Activated T-cell treated with anti-CD3 and anti-CD28 coated beads for 48 hours (primary cell): ENCODE data around the gene LRRC8D.
"Not testable (repeated sequence)": the region's sequence is repeated elsewhere in the genome, so short reads cannot be mapped to it uniquely, and the experiment has no call there.

Experiments used
- DNase-seq: peaks from one replicate; pipeline ENCODE4 v3.0.0-alpha.2; 2020; ENCODE audit warnings: low read depth

The LRRC8D gene

DNA sequence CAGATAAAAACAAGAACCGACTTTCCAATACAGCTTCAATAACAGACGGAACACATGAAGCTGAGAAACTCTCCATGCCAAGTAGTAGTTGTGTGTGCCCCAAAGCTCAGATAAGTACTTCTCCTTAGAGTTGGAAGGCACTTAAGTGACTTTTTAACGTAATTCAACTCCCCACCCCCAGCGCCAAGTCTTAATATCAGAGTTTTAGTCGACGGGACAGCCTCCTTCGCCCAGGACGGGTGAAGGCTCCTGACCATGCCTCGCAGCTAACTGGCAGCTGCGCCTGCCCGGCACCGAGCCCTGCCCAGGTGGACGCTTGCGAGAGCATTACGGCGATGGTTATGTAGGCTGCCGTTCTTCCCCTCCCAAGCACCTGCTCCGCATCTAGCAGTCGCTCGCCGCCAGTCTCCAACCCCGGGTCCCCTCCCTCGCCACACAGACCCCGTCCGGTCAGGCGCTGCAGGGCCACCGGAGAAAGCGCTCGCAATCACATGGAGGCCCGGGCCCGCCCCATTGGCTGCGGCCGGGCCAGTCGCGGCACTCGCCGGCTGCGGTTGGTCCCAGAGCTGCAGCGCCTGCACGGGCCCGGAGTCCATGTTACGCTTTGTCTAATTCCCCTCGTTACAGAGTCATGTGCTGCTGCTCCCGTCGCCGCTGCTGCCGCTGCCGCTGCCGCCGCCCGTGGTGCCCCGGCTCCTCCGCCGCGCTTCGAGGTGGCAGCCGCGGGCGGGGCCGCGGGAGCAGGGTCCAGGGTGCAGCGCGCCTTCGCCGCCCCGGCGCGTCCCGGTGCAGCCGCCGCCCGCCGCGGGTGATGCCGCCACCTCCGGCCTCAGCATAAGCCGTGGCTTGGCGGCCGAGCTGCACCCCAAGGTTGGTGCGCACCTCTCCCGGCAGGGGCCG is at the start of gene LRRC8D:
Gene LRRC8D, plus strand, starts transcription at position 611 of the 900 bp plus-strand sequence. CDS start 112,037 bp downstream, outside the sequence.
- peak; percentile 68 for DNase-seq

DNA sequence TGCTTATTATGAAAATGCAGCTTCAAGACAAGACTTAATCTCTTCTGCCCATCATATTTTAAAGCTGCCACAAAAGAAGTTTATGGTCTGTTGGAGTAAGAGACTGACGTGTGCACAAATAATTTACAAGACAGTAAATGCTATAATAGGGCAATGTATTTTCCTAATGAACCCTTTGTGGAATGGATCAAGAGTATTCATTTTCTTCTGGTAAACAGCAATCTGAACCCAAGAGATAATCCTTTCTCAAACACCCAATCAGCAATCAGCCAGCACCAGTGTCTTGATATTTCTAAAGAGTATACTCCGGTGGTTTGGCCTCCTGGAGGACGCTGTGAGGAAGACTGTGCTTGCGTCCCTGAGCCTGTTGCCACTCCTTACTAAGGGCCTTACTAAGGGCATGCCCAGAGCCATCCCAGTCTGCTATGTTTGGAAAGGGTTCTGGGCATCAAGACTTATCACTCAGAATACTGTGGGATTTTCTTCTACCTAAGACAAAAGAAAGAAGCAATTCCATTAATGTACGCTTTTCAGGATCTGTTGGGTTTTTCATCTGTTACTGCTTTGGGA is 48.8 kb upstream of the LRRC8D start:
- DNase-seq = no peak

DNA sequence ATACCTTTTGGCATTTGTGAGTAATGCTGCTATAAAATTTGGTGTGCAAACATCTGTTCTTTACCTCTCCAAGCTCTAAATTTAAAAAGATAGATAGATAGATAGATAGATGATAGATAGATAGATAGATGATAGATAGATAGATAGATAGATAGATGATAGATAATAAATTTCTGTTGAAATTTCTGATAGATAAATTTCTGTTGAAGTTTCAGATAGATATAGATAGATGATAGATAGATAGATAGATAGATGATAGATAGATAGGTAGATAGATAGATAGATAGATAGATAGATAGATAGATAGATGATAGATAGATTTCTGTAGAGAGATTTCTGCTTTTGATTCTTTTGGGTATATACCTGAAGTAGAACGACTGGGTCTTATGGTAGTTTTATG is 44.7 kb upstream of the LRRC8D start:
- DNase-seq = not testable (repeated sequence)

DNA sequence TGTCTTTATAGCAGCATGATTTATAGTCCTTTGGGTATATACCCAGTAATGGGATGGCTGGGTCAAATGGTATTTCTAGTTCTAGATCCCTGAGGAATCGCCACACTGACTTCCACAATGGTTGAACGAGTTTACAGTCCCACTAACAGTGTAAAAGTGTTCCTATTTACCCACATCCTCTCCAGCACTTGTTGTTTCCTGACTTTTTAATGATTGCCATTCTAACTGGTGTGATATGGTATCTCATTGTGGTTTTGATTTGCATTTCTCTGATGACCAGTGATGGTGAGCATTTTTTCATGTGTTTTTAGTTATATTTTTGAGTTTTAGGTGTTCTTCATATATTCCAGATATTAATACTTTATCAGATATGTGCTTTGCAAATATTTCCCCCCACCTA is 43.6 kb upstream of the LRRC8D start:
- not testable (repeated sequence) for DNase-seq

DNA sequence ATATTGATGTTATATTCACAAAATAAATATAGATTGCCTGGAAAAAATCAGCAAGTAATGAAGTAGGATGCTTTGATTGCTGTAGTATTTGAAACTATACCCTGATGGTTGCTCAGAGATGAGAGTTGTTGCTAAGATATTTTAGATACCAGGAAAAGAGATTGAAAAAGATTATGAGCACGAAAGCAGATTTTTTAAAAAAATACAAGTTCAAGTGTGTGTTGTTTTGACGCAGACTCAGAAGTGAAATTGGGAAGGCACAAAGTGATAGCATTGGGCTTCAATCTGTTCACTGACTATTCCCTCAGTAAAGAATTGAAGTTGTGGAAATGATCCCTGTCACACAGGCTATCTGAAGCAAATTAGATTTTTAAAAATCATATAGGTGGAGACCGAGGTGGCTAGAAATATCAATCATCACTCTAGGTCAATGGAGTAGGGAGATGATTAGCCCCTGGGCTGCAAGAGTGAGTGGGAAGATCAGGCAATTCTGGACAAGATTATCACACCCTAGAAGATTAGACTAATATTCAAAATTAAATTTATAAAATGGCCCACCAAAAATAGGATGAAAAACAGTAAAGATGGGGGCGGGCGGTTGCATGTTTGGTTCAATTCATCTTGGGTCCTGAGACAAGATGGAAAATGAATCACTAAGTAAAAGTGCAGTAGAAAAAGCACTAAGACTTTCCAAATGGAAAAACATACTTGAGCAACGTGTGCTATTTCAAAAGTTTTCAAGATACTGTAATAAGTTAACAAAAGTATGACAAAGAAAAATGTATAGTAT is 41.5 kb upstream of the LRRC8D start:
- no peak for DNase-seq

DNA sequence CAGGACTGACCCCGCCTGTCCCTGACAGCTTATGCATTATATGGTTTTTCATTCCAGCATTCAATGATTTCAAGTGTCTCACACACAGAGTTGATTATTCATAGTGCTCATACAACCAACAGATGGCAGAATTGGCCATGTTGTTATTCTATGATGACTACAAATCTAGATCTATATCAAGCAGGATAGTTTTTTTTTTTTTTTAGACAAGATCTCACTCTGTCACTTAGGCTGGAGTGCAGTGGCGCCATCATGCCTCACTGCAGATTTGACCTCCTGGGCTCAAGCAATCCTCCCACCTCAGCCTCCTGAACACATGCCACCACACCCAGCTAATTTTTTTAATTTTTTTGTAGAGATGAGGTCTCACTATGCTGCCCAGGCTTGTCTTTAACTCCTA is 40.1 kb upstream of the LRRC8D start:
- no peak for DNase-seq

DNA sequence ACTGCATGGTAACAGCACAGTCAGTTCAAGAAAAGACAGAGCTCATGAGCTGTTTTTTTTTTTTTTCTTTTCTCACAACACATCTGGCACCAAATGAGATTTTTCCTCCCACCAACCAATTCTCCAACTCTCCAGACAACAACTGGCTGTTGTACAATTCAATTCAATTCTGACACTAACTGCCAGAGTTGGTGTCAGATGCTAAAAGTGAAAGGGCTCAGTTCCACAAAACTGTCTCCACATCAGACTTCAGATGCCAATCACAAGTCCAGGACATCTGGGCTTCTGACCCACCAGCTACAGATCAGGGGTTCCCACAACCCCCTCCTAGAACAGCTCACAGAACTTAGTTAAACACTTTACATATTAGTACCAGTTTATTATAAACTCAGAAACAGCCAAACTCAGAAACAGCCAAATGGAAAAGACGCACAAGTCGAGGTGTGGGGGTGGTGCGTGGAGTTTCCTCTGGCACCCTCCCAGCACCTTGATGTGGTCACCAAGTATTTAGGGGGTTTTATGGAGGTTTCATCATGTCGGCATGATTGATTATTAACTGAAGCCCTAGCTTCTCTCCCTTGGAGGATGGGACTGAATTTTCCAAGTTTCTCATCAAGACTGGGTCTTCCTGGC is 39.2 kb upstream of the LRRC8D start:
- peak; percentile 68 for DNase-seq

DNA sequence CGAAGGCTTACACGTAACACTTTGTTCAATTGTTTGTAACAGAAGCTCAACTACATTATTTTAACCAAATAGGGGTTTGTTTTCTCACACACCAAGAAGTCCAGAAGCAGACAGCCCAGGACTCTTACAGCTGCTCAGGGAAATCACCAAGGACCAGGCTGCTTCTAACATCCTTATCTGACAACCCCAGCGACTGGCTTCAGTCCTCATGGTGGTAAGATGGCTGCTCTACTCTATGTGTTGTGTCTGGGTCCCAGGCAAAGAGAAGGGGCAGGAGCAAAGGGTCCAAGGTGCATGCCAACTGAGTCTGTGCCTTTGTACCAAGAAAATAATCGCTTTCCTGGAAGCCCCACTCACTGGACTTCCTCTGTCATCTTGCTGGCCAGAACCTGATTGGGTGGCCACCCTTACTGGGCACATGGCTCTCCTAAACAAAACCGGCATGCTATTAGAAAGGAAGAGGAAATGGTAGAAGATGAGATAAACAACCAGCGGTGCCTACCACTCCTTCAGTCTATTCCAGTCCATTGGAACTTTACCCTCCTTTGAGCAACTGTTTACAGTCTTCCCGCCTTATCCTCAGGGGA is 34.1 kb upstream of the LRRC8D start:
- DNase-seq = no peak

DNA sequence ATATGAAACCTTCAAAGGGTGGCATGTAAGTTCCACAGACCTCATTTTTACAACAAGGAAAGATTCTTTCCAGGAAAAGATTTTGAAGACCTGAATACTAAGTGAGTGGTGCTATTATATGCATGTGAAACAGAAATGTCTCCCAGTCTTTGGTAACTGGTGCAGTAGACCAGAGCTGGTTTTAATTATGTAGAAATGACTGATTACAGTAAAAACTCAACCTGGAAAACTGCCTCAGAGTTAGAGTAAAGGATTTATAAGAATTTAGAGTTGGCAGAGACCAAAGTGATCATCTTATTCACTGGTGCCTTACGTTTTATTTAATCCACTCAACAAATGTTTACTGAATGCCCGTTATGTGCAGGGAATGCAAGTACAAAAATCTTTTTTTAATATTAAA is 30.2 kb upstream of the LRRC8D start:
- DNase-seq = no peak

DNA sequence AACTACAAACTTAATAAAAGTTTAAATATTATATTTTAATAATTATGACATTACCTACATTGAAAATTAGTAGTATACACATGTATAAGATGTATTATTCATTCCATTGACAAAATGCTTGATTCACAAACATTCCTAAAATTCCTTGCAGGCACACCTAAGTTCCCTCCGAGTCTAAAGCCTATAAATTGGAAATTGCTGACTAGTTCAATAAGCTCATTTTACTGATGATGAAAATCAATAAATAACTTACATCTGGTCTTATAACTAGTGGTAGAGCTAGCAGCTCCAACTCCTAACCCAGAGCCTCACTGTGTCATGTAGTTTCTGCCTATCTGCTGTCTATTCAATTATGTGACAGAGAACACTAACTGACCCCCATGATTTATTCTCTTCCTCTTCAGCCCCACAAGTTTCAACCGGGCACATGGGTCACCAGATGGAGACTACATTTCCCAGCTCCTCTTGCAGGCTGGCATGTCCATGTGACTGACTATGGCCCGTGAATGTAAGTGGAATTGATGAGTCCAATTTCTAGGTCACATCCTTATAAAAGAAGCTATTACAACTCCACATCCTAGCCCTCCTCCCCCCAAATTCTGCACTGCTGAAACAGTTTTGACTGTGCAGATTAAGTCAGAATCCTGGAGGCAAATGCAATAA is 29.6 kb upstream of the LRRC8D start:
- no peak for DNase-seq

DNA sequence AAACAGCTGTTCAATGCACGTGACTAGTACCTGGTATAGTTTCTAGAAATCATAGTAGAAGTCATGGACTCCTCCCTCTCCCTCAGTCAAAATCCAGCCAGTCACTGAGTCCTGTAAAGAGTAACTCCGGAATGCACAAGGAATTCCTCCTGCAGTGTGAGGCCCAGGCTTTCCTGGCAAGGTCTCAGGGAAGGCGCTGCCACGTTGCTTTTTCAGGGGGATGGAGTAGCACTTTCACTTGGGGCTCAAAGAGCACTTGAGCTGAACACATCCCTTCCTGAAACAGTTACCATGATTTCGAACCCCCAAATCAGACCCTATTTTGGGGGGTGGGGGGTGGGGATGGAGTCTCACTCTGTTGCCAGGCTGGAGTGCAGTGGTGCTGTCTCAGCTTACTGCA is 26.4 kb upstream of the LRRC8D start:
- DNase-seq = no peak

DNA sequence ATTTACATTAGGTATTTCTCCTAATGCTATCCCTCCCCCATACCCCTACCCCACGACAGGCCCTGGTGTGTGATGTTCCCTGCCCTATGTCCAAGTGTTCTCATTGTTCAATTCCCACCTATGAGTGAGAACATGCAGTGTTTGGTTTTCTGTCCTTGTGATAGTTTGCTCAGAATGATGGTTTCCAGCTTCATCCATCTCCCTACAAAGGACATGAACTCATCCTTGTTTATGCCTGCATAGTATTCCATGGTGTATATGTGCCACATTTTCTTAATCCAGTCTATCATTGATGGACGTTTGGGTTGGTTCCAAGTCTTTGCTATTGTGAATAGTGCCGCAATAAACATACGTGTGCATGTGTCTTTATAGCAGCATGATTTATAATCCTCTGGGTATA is 25.3 kb upstream of the LRRC8D start:
- DNase-seq = not testable (repeated sequence)

DNA sequence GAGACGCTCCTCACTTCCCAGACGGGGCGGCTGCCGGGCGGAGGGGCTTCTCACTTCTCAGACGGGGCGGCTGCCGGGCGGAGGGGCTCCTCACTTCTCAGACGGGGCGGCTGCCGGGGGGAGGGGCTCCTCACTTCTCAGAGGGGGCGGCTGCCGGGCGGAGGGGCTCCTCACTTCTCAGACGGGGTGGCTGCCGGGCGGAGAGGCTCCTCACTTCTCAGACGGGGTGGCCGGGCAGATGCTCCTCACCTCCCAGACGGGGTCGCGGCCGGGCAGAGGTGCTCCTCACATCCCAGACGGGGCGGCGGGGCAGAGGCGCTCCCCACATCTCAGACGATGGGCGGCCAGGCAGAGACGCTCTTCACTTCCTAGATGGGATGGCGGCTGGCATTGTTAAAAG is 23.0 kb upstream of the LRRC8D start:
- DNase-seq = not testable (repeated sequence)

DNA sequence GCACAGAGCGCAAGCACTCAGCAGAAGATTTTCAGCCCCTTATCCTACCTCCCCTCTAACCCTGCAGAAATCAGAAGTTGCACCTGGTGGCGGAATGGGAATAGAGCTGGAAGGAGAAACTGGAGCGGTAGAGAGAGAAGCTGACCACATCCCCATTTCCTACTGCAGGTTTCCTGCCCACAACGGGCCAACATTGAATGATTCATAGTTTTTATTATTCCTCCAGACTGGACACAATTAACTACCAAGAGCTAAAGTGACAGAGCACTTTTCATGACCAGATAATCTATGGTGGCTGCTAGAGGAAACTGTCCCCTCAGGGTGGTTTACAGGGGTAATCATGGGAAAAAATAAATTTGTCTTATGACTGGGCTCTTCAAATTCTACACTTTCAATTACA is 21.3 kb upstream of the LRRC8D start:
- DNase-seq = no peak

DNA sequence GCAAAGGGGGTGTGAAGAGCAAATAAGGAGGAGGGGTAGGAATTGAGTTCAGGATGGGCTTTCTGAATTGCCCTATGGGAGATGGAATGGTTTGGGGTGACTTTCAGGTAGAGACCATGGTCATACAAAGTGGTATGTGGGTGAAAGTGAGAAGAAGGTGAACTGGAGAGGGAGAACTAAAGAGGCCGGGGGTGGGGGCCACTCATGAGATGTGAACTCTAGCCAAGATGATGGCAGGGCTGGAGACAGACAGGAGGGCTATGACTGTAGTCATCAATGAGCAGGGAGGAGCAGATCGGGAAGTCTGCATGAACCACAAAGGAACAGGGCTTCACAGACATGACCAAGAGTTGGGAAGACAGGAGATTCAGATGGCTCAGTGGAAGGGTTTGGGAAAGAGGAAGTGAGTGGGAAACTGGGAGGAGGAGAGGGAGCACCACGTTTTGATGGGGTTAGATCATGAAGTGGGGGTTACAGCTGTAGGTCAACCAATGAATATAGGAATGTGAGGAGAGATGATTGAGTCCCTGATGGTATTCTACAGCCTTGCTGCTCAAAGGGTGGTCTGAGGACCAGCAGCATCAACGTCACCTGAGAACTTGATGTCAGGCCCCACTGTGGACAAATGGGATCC is 20.7 kb upstream of the LRRC8D start:
- no peak for DNase-seq

DNA sequence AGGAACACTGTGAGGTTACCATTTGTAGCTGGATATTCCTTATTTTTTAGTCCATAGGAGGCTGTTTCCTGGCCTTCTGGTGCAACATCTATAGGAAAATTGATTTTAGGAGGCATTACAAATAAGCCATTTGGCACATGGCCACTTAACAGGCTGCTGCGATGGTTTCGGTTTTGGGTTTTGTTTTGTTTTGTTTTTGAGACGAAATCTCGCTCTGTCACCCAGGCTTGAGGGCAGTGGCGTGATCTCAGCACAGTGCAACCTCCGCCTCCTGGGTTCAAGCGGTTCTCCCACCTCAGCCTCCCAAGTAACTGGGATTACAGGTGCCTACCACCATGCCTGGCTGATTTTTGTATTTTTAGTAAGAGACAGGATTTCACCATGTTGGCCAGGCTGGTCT is 20.1 kb upstream of the LRRC8D start:
- DNase-seq = no peak

DNA sequence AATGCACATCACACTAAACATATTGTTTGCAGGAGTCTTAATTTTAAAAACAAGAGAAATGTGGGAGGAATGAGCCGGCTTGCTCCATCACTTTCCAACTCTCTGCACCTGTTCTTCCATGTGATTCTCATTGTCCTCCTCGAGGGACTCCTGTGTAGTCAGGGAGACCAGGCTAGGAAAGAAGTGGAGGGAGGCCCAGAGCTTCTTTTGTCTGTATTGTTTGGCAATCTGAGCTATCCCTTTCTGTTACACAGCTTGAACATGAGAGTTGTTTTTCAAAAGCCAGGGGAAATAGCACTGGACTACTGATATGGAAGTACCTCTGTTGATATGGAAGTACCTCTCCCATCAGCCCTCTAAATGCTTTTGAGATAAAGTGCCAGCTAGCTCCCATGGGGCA is 18.8 kb upstream of the LRRC8D start:
- DNase-seq = no peak

DNA sequence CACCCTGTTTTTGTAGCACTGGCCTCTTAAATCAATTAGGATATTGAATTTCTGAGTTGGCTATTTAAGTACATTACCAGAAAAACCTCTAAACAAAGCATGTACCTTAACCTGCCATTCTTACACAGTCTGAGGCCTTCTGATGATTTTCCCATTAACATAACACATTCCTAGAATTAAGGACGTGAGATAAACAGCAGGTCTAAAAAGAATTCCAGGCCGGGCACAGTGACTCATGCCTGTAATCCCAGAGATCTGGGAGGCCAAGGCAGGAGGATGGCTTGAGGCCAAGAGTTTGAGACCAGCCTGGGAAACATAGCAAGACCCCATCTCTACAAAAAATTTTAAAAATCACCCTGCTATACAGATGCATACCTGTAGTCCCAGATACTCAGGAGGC is 18.0 kb upstream of the LRRC8D start:
- DNase-seq = no peak

DNA sequence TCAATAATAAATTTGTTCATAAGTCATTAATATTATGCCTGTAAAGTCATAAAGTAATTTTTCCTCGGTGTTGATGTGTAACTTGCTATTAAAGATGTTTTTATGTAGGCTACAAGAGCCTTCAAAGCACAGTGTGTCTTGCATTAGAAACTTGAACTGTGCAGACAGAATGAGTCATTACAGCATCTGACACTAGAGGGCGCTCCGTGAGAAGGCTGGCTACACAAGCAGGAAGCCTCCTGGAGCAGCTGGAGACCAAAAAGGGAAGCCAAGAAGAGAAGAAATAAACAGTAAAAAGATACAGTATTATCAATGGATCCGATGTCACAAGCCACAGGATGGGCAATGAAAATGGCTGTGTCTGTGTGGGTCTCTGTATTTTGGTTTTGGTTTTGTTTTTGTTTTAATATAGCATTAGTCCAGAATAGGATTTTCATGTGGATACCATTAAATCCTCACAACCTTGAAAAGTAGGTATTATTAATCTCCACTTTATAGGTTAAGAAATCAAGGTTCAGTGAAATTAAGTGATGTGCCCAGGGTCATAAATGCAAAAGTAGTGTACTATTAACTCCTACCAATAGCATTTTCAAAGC is 16.1 kb upstream of the LRRC8D start:
- peak; percentile 74 for DNase-seq

DNA sequence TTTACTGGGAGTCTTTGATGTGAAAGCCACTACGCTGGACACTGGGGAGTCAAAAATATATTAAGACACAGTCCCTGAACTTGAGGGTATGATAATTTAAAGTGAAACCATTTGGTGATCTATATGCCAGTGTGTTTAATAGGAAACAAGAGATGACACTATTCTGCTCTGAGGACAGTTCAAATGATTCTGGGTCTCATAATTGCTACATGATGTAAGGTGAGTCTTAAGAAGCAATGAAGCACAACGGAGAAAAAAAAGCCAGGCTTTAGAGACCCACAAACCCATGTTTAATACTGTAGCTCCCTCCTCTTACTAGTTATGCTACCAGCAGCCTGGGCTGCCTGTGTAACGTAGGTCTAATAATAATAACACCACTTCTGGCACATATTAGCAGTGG is 14.2 kb upstream of the LRRC8D start:
- no peak for DNase-seq

DNA sequence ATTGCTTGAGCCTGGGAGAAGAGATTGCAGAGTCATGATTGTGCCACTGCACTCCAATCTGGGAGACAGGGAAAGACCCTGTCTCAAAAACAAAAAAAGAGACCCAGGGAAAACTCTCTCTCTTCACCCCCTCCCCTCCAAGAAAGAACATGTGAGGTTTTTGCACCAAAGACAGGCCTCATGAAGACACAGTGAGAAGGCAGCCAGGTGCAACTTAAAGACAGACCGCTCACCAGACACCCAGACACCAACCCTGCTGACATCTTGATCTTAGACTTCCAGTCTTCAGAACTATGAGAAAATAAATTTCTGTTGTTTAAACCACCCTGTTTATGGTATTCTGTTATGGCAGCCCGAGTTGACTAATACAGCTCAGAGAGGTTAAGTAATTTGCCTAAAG is 13.3 kb upstream of the LRRC8D start:
- DNase-seq = no peak
